Prostate gland (tissue), 2 donors: ENCODE data around the gene RASAL2. TPM values are rescaled to one million over a fixed set of nuclear protein-coding genes. Genes with fewer than 3 reads are reported as not detected.
A peak's percentile ranks its signal among the peaks of the same experiment; 100 is the strongest.
"Not testable (repeated sequence)": the region's sequence is repeated elsewhere in the genome, so short reads cannot be mapped to it uniquely, and the experiment has no call there.

Experiments
- DNase-seq: peaks from one replicate; pipeline ENCODE4 v3.0.0-alpha.2; 2019; ENCODE audit warnings: low spot score
- H3K27ac ChIP-seq, 2 donors: fragments of 200-600 bp; sonication (generic); 2 replicates each; pipeline ENCODE4 v1.5.1; 2017 to 2019
- H3K27me3 ChIP-seq: fragments of 200-600 bp; sonication (generic); replicated peaks from 2 replicates; pipeline ENCODE4 v1.5.1; 2019; ENCODE audit not compliant: insufficient read depth
- H3K36me3 ChIP-seq, 2 donors: fragments of 200-600 bp; sonication (generic); 1 replicate in 1 of 2; 2 replicates in 1 of 2; pipeline versions ENCODE4 v1.5.1 to v1.8.1; 2017 to 2019
- H3K4me1 ChIP-seq: fragments of 200-600 bp; sonication (generic); replicated peaks from 2 replicates; pipeline ENCODE4 v1.5.1; 2019
- H3K4me3 ChIP-seq, 2 donors: fragments of 200-600 bp; sonication (generic); 2 replicates each; pipeline ENCODE4 v1.5.1; 2017 to 2019
- H3K9me3 ChIP-seq: fragments of 200-600 bp; sonication (generic); 2 replicates; pipeline ENCODE4 v1.5.1; 2017
- POLR2A ChIP-seq: fragments of 450-650 bp; IDR thresholded peaks from one replicate; pipeline ENCODE4 v1.6.1; 2016; ENCODE audit warnings: antibody characterized with exemption, mild to moderate bottlenecking
- POLR2AphosphoS5 ChIP-seq: sonication (generic); formaldehyde crosslinking; IDR thresholded peaks from one replicate; pipeline ENCODE4 v1.6.1; 2017; ENCODE audit warnings: antibody characterized with exemption
- WGBS: methylation state at CpG from one replicate; pipeline ENCODE4 v1.1.5; 2018; 5-methylcytosine and 5-hydroxymethylcytosine counted together
- intact Hi-C: fragments of 100-400 bp; cut with DNase I; formaldehyde crosslinking; loops from one replicate; pipeline ENCODE4 v1.14.2; 2022
- total RNA-seq, 2 donors: library from RNA; depleted of rRNA; stranded (reverse); fragments of >200 nt; gene quantifications; one replicate each; pipeline ENCODE4 v1.1.0, GENCODE V29; 2016
- TF ChIP-seq, protein P1 (sequence below), 4 experiments: fragments of 200-600 bp in 2 of 4; fragments of 450-650 bp in 2 of 4; sonication (generic) in 2 of 4; IDR thresholded peaks; 1 replicate in 3 of 4; 2 replicates in 1 of 4; pipeline ENCODE4 v1.5.1; 2016 to 2019; ENCODE audit warnings: antibody characterized with exemption in 4 of 4, mild to moderate bottlenecking in 2 of 4, moderate library complexity in 2 of 4

The RASAL2 gene
- total RNA-seq, 2 donors from 2014 or later = 9.2 to 36.9 TPM

DNA sequence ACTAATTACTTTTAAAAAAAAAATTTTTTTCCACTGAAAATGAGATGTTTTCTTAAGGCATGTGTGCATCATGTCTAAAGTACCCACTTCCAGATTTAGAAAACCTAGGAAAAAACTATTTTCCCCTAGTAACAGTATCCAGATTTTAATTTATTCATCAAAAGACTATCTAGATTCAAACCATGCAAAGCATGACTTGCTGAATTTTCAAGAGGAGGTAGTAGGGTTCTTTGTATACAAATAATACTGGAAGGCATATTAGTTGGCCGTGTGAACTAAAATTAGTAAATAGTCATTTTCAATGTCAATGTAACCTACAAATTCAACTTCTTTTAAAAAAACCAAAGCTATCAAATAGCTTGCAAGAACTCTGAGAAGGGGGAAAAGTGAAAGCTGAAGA is 213.4 kb downstream of the RASAL2 start:
- Histone ChIP-seq H3K4me3 (no peak overlapping the region), H3K9me3 (no peaks in the 10 kb centered on the region), H3K27me3 (no peaks in the 10 kb centered on the region), H3K27ac (no peak overlapping the region), H3K36me3 (no peaks in the 10 kb centered on the region), H3K4me1 (no peaks in the 10 kb centered on the region)
- no peak for DNase-seq
- 76% methylated on average over 1 of the region's 1 CpG for WGBS
- no peak for TF ChIP-seq POLR2AphosphoS5
- TF ChIP-seq, protein P1, sequence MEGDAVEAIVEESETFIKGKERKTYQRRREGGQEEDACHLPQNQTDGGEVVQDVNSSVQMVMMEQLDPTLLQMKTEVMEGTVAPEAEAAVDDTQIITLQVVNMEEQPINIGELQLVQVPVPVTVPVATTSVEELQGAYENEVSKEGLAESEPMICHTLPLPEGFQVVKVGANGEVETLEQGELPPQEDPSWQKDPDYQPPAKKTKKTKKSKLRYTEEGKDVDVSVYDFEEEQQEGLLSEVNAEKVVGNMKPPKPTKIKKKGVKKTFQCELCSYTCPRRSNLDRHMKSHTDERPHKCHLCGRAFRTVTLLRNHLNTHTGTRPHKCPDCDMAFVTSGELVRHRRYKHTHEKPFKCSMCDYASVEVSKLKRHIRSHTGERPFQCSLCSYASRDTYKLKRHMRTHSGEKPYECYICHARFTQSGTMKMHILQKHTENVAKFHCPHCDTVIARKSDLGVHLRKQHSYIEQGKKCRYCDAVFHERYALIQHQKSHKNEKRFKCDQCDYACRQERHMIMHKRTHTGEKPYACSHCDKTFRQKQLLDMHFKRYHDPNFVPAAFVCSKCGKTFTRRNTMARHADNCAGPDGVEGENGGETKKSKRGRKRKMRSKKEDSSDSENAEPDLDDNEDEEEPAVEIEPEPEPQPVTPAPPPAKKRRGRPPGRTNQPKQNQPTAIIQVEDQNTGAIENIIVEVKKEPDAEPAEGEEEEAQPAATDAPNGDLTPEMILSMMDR (IDR thresholded peaks at IDR 0.05) = no peak
- no peak for TF ChIP-seq POLR2A
- intact Hi-C loops = loop anchor here (10.0 kb wide), 1 partner anchor 458 kb away; no protein-coding TSS in a partner anchor

DNA sequence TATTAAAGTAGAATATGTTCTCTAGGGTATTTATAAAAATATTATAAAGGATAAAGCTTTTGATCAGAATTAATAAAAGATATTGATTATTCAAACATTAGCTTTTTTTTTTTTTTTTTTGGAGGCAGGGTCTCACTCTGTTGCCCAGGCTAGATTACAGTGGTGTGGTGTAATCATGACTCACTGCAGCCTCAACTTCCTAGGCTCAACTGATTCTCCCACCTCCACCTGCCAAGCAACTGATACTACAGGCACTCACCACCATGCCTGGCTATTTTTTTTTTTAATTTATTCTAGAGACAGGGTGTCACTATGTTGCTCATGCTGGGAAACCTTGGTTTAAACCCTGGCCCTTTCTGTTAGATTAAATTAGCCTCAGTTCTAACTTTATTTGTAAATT is 214.5 kb downstream of the RASAL2 start:
- no peaks in the 10 kb centered on the region for H3K36me3 ChIP-seq
- H3K4me1 ChIP-seq = no peaks in the 10 kb centered on the region
- no peaks in the 10 kb centered on the region for H3K27me3 ChIP-seq
- DNase-seq = no peak
- no peak overlapping the region for H3K27ac ChIP-seq
- H3K9me3 ChIP-seq = no peaks in the 10 kb centered on the region
- TF ChIP-seq, protein P1 (IDR thresholded peaks at IDR 0.05) = no peak
- TF ChIP-seq POLR2A (no peak), POLR2AphosphoS5 (no peak)
- no peak overlapping the region for H3K4me3 ChIP-seq
- intact Hi-C loops = loop anchor here (10.0 kb wide), 1 partner anchor 456 kb away; no protein-coding TSS in a partner anchor

DNA sequence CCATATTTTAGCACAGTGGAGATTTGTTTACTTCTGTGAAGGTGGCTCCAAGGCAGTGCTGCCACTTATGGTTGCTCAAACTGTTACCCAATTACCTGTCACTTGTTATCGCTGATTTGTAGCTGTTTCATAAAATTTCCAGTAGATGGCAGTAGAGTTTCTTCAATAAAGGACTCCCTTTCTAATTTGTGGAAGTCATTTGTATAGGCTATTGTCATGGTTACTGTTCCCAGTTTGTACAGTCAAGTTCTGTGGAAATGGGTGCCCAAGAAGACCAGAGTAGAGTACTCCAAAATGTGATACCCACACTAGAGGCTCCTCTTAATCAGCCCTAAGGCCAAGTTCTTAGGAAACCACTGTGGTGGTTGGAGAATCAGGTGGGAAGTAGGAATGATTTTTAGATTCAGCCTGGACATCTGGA is 216.8 kb downstream of the RASAL2 start:
- DNase-seq = peak; percentile 29
- Histone ChIP-seq H3K9me3 (no peaks in the 10 kb centered on the region), H3K4me1 (no peaks in the 10 kb centered on the region), H3K27me3 (no peaks in the 10 kb centered on the region), H3K27ac (no peak overlapping the region), H3K4me3 (no peak overlapping the region), H3K36me3 (no peaks in the 10 kb centered on the region)
- TF ChIP-seq POLR2A (no peak), POLR2AphosphoS5 (peak; percentile 49)
- TF ChIP-seq, protein P1 (IDR thresholded peaks at IDR 0.05) = peak; percentile 48 to 87 (median 80)
- intact Hi-C loops = loop anchor here (5.0 kb wide), 1 partner anchor 192 kb away; no protein-coding TSS in a partner anchor
- WGBS = 0% methylated on average over 1 of the region's 1 CpG

DNA sequence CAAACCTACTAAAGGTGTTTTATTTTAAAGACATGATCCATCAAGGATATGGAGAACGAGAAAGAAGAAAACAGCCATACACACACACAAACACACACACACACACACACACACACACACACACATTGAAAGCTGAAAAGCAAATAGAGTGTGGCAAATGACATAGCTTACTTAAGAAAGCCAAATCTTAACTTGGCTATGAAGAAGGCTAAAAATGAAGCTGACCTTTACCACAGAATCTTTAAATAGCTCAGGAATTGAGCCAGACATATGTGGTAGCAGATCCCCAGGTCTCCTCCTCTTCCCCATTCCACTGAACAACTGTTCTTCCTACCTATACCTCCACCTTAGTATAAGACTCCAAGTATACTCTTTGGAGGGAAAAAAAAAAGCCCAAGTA is 217.3 kb downstream of the RASAL2 start:
- H3K27ac ChIP-seq = no peak overlapping the region
- no peak for DNase-seq
- TF ChIP-seq POLR2A = no peak
- no peak for TF ChIP-seq POLR2AphosphoS5
- TF ChIP-seq, protein P1 (IDR thresholded peaks at IDR 0.05) = no peak
- no peak overlapping the region for H3K4me3 ChIP-seq
- WGBS = 52% methylated on average over 1 of the region's 1 CpG
- no peaks in the 10 kb centered on the region for H3K4me1 ChIP-seq
- H3K27me3 ChIP-seq = no peaks in the 10 kb centered on the region
- intact Hi-C loops = loop anchor here (5.0 kb wide), 1 partner anchor 191 kb away; no protein-coding TSS in a partner anchor
- no peaks in the 10 kb centered on the region for H3K9me3 ChIP-seq
- H3K36me3 ChIP-seq = no peaks in the 10 kb centered on the region

DNA sequence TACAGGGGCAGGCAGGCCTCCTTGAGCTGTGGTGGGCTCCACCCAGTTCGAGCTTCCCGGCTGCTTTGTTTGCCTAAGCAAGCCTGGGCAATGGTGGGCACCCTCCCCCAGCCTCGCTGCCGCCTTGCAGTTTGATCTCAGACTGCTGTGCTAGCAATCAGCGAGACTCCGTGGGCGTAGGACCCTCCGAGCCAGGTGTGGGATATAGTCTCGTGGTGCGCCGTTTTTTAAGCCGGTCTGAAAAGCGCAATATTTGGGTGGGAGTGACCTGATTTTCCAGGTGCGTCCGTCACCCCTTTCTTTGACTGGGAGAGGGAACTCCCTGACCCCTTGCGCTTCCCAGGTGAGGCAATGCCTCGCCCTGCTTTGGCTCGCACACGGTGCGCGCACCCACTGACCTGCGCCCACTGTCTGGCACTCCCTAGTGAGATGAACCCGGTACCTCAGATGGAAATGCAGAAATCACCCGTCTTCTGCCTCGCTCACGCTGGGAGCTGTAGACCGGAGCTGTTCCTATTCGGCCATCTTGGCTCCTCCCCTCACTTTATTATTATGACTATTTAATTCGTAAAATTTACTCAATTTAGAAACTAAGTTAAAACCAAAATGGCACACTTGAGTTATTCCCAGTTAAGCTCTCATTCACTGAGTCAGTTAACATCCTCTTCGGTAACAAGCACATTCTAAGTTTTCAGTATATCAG is 226.5 kb downstream of the RASAL2 start:
- peak overlapping the region in 1 of 2 donors; percentile 17 for H3K27ac ChIP-seq
- 51% methylated on average over 30 of the region's 30 CpGs for WGBS
- H3K4me3 ChIP-seq = peak overlapping the region; percentile 27 to 32
- intact Hi-C loops, H3K9me3 ChIP-seq, H3K27me3 ChIP-seq, H3K36me3 ChIP-seq, DNase-seq, H3K4me1 ChIP-seq: not testable (repeated sequence)
